Stimulated activated CD4-positive, alpha-beta T cell treated with anti-CD3 and anti-CD28 coated beads, Interleukin-15, amount 100 ng/mL, for 48 hours (primary cell): ENCODE measurements around the gene ADRA1B.

Experiments
- DNase-seq, 2 donors: peaks; one replicate each; pipeline ENCODE4 v3.0.0-alpha.2; 2020; ENCODE audit warnings: low read depth in 2 of 2

ADRA1B gene

GRCh38 chr5:159915904-159916840 is at the start of gene ADRA1B:
Gene ADRA1B (plus strand): TSS chr5:159916482. CDS start chr5:159916906, 424 bp downstream.
- DNase-seq, result peak; percentile 20 to 49

GRCh38 chr5:159873680-159874079 is 42.6 kb upstream of the ADRA1B start:
- no peak for DNase-seq

GRCh38 chr5:159874263-159874662 is 42.0 kb upstream of the ADRA1B start:
- DNase-seq, result no peak

- DNase-seq, result no peak
These were observed 39.3 kb upstream of the ADRA1B start for GRCh38 chr5:159877016-159877415.

- no peak for DNase-seq
These were observed 38.3 kb upstream of the ADRA1B start for GRCh38 chr5:159877894-159878448.

GRCh38 chr5:159878988-159879471 is 37.3 kb upstream of the ADRA1B start:
- no peak for DNase-seq

- DNase-seq, result no peak
These were observed 35.6 kb upstream of the ADRA1B start for GRCh38 chr5:159880676-159881075.

GRCh38 chr5:159881967-159882366 is 34.3 kb upstream of the ADRA1B start:
- no peak for DNase-seq

- DNase-seq, result no peak
These were observed 32.7 kb upstream of the ADRA1B start for GRCh38 chr5:159883522-159883950.

- no peak for DNase-seq
These were observed 31.2 kb upstream of the ADRA1B start for GRCh38 chr5:159884917-159885620.

GRCh38 chr5:159886296-159886695 is 30.0 kb upstream of the ADRA1B start:
- no peak for DNase-seq

- DNase-seq, result no peak
These were observed 29.2 kb upstream of the ADRA1B start for GRCh38 chr5:159887050-159887449.

GRCh38 chr5:159888860-159889259 is 27.4 kb upstream of the ADRA1B start:
- no peak for DNase-seq

GRCh38 chr5:159890141-159890540 is 26.1 kb upstream of the ADRA1B start:
- DNase-seq, result no peak

- DNase-seq, result no peak
These were observed 24.9 kb upstream of the ADRA1B start for GRCh38 chr5:159891371-159891770.

- no peak for DNase-seq
These were observed 23.1 kb upstream of the ADRA1B start for GRCh38 chr5:159893040-159893695.

- DNase-seq, result no peak
These were observed 22.0 kb upstream of the ADRA1B start for GRCh38 chr5:159894149-159894720.

GRCh38 chr5:159897786-159898393 is 18.4 kb upstream of the ADRA1B start:
- DNase-seq, result no peak

- no peak for DNase-seq
These were observed 16.9 kb upstream of the ADRA1B start for GRCh38 chr5:159899067-159900049.

GRCh38 chr5:159901308-159901707 is 15.0 kb upstream of the ADRA1B start:
- no peak for DNase-seq
